CD4-positive, alpha-beta T cell treated with Interleukin-4 for 4 hours (primary cell): Measurements from ENCODE around the gene FOXR1.
"Not testable (repeated sequence)": the region's sequence is repeated elsewhere in the genome, so short reads cannot be mapped to it uniquely, and the experiment has no call there.

Experiments
- DNase-seq: peaks from one replicate; pipeline ENCODE4 v3.0.0-alpha.2; 2020

The FOXR1 gene

DNA sequence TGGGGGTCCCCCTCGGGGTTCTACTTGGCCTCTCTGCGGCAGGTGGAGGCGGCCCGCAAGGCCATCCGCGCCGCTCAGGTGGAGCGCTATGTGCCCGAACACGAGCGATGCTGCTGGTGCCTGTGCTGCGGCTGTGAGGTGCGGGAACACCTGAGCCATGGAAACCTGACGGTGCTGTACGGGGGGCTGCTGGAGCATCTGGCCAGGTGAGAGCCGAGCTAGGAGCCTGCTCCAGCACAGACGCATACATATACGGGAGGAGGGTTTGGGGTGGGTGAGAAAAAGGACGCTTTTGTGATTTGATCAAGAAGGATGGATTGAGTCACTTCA is 26.8 kb downstream of the FOXR1 start:
- DNase-seq, result no peak

- no peak for DNase-seq
Observed at GRCh38 chr11:118998822-118999221, 27.3 kb downstream of the FOXR1 start.

GRCh38 chr11:119000906-119001305 is 29.3 kb downstream of the FOXR1 start:
- DNase-seq, result no peak

DNA sequence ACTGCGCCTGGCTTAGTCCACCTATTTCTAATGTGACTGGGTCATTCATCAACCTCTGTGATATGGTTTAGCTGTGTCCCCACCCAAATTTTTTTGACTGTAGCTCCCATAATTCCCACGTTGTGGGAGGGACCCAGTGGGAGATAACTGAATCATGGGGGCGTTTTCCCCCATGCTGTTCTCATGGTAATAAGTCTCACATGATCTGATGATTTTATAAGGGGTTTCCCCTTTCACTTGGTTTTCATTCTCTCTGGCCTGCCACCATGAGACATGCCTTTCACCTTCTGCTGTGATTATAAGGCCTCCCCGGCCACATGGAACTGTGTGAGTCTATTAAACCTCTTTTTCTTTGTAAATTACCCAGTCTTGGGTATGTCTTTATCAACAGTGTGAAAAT is 35.1 kb downstream of the FOXR1 start:
- no peak for DNase-seq

DNA sequence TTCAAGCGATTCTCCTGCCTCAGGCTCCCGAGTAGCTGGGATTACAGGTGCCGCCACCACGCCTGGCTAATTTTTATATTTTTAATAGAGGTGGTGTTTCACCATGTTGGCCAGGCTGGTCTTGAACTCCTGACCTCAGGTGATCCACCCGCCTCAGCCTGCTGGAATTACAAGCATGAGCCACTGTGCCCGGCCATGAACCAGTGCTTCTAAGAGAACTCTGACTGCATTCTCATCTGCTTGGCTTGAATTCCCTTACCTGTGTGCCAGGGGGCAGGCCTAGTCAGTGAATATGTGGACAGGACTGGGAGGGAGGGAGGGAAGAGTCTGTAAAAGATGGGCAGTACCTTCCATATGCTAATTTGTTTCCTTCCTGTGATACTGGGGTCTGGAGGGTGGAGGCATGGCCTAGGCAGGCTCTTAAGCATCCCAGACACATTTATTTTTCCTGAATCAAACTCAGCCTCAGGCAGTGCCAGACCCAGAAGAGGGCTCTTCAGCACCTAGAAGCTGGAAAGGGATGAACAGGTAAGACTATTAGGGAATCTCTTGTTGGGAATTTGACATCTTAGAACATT is 40.0 kb downstream of the FOXR1 start:
- no peak for DNase-seq

- DNase-seq, result no peak
Observed at GRCh38 chr11:119012629-119013170, 41.1 kb downstream of the FOXR1 start.

DNA sequence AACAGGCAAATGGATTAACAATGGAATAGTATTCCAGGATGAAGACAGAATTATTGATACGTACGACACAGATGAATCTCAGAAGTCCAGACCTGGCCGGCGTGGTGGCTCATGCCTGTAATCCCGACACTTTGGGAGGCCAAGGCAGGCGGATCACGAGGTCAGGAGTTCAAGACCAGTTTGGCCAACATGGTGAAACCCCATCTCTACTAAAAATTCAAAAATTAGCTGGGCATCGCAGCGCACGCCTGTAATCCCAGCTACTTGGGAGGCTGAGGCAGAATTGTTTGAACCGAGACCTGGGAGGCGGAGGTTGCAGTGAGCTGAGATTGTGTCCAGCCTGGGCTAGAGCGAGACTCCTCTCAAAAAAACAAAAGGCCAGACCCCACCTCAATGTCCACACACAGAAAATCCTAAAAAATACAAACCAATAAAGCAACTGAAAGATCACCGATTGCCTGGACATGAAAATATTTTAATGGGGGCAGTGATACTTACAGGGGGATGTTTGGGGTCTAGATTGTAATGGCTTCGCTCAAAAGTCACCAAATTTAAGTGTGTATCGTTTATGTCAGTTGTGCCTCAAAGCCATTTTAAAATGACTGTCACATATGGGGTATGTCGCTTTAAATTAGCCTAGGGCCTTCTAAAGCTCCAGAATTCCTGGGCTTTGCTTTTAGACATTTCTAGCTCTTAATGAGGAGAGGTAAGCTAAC is 42.8 kb downstream of the FOXR1 start:
- DNase-seq, result no peak

- no peak for DNase-seq
Observed at GRCh38 chr11:119015054-119015611, 43.6 kb downstream of the FOXR1 start.

DNA sequence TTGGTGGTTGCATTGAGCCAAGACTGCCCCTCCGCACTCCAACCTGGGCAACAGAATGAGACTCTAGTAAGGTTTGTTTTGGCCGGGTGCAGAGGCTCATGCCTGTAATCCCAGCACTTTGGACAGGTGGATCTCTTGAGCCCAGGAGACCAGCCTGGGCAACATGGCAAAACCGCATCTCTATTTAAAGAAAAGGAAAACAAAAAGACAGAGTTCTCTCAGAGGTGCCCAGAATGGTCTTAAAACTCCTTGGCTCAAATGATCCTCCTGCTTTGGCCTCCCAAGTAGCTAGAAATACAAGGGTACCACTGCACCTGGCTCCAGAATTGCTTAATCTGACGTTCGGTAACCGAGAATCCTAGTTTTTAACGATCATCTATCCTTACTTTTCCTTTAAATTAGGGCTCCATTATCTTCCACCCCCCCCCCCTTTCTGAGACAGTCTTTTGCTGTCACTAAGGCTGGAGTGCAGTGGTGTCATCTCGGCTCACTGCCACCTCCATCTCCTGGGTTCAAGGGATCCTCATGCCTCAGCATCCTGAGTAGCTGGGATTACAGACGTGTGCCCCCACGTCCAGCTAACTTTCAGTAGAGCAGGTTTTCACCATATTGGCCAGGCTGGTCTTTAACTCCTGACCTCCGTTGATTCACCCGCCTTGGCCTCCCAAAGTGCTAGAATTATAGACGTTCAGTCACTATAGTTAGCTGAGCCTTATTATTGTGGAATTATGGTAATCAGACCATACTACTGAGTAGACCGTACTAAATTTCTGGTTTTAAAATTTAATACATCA is 44.9 kb downstream of the FOXR1 start:
- DNase-seq, result no peak

GRCh38 chr11:119017377-119017776 is 45.8 kb downstream of the FOXR1 start:
- not testable (repeated sequence) for DNase-seq

- peak; percentile 96 for DNase-seq
Observed at GRCh38 chr11:119018074-119018938, 46.7 kb downstream of the FOXR1 start, which contains the start of the genes RPS25 and TRAPPC4. Gene RPS25 (minus strand): TSS chr11:119018343. CDS start chr11:119018284, 59 bp downstream. Gene TRAPPC4 (plus strand): TSS chr11:119018766. CDS start chr11:119018796, 30 bp downstream.

DNA sequence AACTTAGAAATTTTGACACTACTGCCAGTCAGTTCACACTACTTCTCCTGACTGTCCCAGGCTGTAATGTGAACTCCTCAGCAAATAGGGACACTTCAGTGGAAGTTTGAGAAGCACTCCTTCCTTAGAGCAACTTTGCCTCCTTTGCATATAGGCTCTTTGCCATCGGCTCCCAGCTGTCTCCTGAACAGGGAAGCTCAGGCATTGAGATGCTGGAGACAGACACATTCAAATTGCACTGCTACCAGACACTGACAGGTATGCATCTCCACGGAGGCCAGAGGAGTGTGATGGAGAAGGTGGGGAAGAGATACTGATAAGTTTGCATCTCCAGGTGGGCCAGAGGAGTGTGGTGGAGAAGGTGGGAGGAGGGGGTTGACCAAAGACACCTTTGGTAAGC is 48.4 kb downstream of the FOXR1 start:
- DNase-seq, result no peak

DNA sequence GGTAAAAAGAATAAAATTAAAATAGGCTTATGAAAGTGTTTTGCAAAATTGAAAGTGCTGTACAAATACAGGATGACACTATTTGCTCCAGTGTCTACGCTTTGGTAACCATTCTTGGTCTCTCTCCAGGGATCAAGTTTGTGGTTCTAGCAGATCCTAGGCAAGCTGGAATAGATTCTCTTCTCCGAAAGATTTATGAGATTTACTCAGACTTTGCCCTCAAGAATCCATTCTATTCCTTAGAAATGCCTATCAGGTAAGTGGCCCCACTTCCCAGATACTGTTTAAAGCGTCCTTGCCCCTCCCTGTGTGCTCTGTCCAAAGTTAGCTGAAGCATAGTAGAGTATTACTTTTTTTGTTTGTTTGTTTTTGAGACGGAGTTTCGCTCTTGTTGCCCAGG is 50.1 kb downstream of the FOXR1 start:
- DNase-seq, result no peak

GRCh38 chr11:119023741-119024140 is 52.2 kb downstream of the FOXR1 start:
- no peak for DNase-seq

- no peak for DNase-seq
Observed at GRCh38 chr11:119024430-119025098, 53.0 kb downstream of the FOXR1 start.

DNA sequence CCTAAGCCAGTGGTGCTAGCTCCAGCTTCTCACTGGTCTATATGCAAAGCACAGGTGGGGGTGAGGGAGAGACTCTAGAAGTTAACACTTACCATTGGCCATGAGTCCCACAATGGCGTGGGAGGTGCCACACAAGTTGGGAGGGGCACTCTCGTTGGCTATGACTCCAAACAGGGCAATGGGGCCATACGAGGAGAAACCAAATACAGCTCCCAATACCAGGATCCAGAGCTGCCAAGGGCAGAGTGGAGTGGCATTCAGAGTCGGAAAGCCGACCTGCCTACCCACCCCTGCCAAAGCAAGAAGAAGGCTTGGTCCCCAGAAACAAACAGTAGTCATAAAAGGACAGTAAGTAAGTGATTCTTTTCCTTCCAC is 53.5 kb downstream of the FOXR1 start:
- DNase-seq, result no peak

- DNase-seq, result no peak
Observed at GRCh38 chr11:119025541-119025940, 54.0 kb downstream of the FOXR1 start.

GRCh38 chr11:119025978-119026766 is 54.6 kb downstream of the FOXR1 start:
- no peak for DNase-seq

- DNase-seq, result no peak
Observed at GRCh38 chr11:119026970-119027369, 55.4 kb downstream of the FOXR1 start.

DNA sequence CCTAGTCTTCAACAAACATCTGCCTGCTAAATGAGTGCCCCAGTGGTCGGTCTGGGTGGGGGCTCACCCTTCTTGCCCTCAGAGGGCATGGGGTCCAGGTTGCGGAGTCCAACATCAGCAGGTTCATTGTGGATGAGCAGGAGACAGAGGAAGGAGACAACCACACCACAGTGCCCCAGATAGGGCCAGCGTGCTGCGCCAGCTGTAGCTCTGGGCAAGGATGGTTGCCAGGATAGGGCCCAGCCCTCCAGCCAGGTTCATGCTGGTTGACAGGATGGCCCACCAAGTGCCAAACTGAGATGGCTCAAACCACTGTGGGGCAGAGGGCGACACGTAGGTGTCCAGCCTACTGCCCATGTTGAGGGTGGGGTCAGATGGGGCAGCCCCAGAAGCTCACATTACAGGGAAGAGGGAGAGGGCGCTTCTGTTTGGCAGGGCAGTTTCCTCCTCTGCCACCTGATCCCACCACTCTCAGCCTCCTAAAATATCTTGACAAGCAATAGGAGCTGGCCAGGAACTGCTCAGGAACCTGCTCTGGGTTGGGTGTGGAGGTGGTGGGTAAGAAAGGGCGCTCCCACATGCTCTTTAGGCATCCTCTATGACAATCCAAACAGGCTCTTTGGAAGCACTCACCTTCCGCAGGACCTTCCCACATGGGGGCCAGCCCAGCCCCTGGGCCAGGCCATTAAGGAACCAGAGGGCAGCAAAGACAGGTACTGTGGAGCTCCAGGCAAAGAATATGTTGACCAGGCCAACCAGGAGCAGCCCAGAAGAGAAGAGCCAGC is 56.2 kb downstream of the FOXR1 start:
- DNase-seq, result no peak
